ENCODE measurements around the gene IPCEF1. TPM values are rescaled to one million over a fixed set of nuclear protein-coding genes. Genes with fewer than 3 reads are reported as not detected.

Gene IPCEF1
- total RNA-seq, 2 experiments from 2014 or later: 23.6 to 24.3 TPM

- ATAC-seq: no peak
- no peak for DNase-seq
- H3K27ac Mint-ChIP-seq: no peak overlapping the region
- CTCF ChIA-PET: no interaction called here
- no peak for TF ChIP-seq CTCF (IDR thresholded peaks at IDR 0.05)
- intact Hi-C loops (cut with micrococcal nuclease): no loop called here
- H3K4me1 Mint-ChIP-seq (ENCODE audit: low read depth): peaks cover 3% of the 10 kb centered on the region
- no peaks in the 10 kb centered on the region for H3K36me3 Mint-ChIP-seq (ENCODE audit: low read depth)
- H3K4me3 Mint-ChIP-seq: no peak overlapping the region
- peaks cover 4% of the 10 kb centered on the region for H3K27me3 Mint-ChIP-seq
- H3K9me3 Mint-ChIP-seq: no peaks in the 10 kb centered on the region
- POLR2A ChIA-PET: no interaction called here
Measured at GRCh38 chr6:154122195-154122925, 234.2 kb downstream of the IPCEF1 start.

GRCh38 chr6:154117485-154117884, 239.1 kb downstream of the IPCEF1 start:
- CTCF ChIA-PET: no interaction called here
- no peak for TF ChIP-seq CTCF (IDR thresholded peaks at IDR 0.05)
- ATAC-seq: no peak
- no peaks in the 10 kb centered on the region for H3K9me3 Mint-ChIP-seq
- no peak overlapping the region for H3K4me3 Mint-ChIP-seq
- H3K4me1 Mint-ChIP-seq (ENCODE audit: low read depth): no peaks in the 10 kb centered on the region
- POLR2A ChIA-PET: no interaction called here
- DNase-seq: no peak
- H3K27me3 Mint-ChIP-seq: peaks cover 6% of the 10 kb centered on the region
- no peaks in the 10 kb centered on the region for H3K36me3 Mint-ChIP-seq (ENCODE audit: low read depth)
- H3K27ac Mint-ChIP-seq: no peak overlapping the region
- intact Hi-C loops (cut with micrococcal nuclease): no loop called here

- H3K27me3 Mint-ChIP-seq: peaks cover 2% of the 10 kb centered on the region
- H3K36me3 Mint-ChIP-seq (ENCODE audit: low read depth): no peaks in the 10 kb centered on the region
- no peak for TF ChIP-seq CTCF (IDR thresholded peaks at IDR 0.05)
- ChIA-PET CTCF (no interaction called here), POLR2A (no interaction called here)
- intact Hi-C loops (cut with micrococcal nuclease): no loop called here
- ATAC-seq (no peak), DNase-seq (no peak)
- H3K4me3 Mint-ChIP-seq: no peak overlapping the region
- H3K4me1 Mint-ChIP-seq (ENCODE audit: low read depth): no peaks in the 10 kb centered on the region
- no peak overlapping the region for H3K27ac Mint-ChIP-seq
- H3K9me3 Mint-ChIP-seq: no peaks in the 10 kb centered on the region
Measured at GRCh38 chr6:154113392-154113791, 243.2 kb downstream of the IPCEF1 start.

- intact Hi-C loops (cut with micrococcal nuclease): no loop called here
- no peaks in the 10 kb centered on the region for H3K9me3 Mint-ChIP-seq
- ChIA-PET POLR2A (no interaction called here), CTCF (no interaction called here)
- peak; percentile 27 for ATAC-seq
- no peaks in the 10 kb centered on the region for H3K4me1 Mint-ChIP-seq (ENCODE audit: low read depth)
- DNase-seq: no peak
- no peak for TF ChIP-seq CTCF (IDR thresholded peaks at IDR 0.05)
- no peaks in the 10 kb centered on the region for H3K36me3 Mint-ChIP-seq (ENCODE audit: low read depth)
- H3K27ac Mint-ChIP-seq: no peak overlapping the region
- H3K27me3 Mint-ChIP-seq: peaks cover 4% of the 10 kb centered on the region
- no peak overlapping the region for H3K4me3 Mint-ChIP-seq
Measured at GRCh38 chr6:154112181-154112809, 244.3 kb downstream of the IPCEF1 start.

GRCh38 chr6:154111025-154111424, 245.6 kb downstream of the IPCEF1 start:
- CTCF ChIA-PET: no interaction called here
- Mint-ChIP-seq H3K36me3 (ENCODE audit: low read depth) (no peaks in the 10 kb centered on the region), H3K9me3 (no peaks in the 10 kb centered on the region), H3K27ac (no peak overlapping the region), H3K4me1 (ENCODE audit: low read depth) (no peaks in the 10 kb centered on the region), H3K27me3 (peaks cover 7% of the 10 kb centered on the region), H3K4me3 (no peak overlapping the region)
- intact Hi-C loops (cut with micrococcal nuclease): no loop called here
- no peak for DNase-seq
- no peak for ATAC-seq
- POLR2A ChIA-PET: no interaction called here
- no peak for TF ChIP-seq CTCF (IDR thresholded peaks at IDR 0.05)

Measured in activated CD8-positive, alpha-beta T cell treated with anti-CD3 and anti-CD28 coated beads for 36 hours (primary cell).